Natural killer cell (primary cell): Measurements from ENCODE around the gene SMIM9. TPM values are rescaled to one million over a fixed set of nuclear protein-coding genes. Genes with fewer than 3 reads are reported as not detected.
"Not testable (repeated sequence)": the region's sequence is repeated elsewhere in the genome, so short reads cannot be mapped to it uniquely, and the experiment has no call there.

Source experiments
- ATAC-seq, 3 donors: fragments of 150-1000 bp in 2 of 3; fragments of 200-7000 bp in 1 of 3; cut with Tn5 transposase; 1 replicate in 1 of 3; 2 replicates in 2 of 3; pipeline ENCODE4 v1.10.0; 2021; ENCODE audit warnings: mild to moderate bottlenecking in 2 of 3, moderate library complexity in 2 of 3
- DNase-seq, 2 donors: peaks; one replicate each; pipeline versions ENCODE4 v3.0.0 to v3.0.0-alpha.2; 2013 to 2021; ENCODE audit warnings: mixed read lengths in 1 of 2
- H3K27ac ChIP-seq: one replicate; pipeline ENCODE4 v1.5.1; 2013; ENCODE audit warnings: mild to moderate bottlenecking, low read length
- H3K27me3 ChIP-seq: one replicate; pipeline ENCODE4 v1.6.1; 2013; ENCODE audit warnings: low read length; ENCODE audit not compliant: control insufficient read depth, insufficient read depth
- H3K36me3 ChIP-seq: one replicate; pipeline ENCODE4 v1.6.1; 2013; ENCODE audit warnings: low read length; ENCODE audit not compliant: control insufficient read depth, insufficient read depth
- H3K4me1 ChIP-seq: one replicate; pipeline ENCODE4 v1.6.1; 2013; ENCODE audit warnings: low read length; ENCODE audit not compliant: control insufficient read depth, insufficient read depth
- H3K4me3 ChIP-seq: one replicate; pipeline ENCODE4 v1.5.1; 2013; ENCODE audit warnings: low read length
- H3K9me3 ChIP-seq: one replicate; pipeline ENCODE4 v1.6.1; 2013; ENCODE audit warnings: low read length; ENCODE audit not compliant: control insufficient read depth, insufficient read depth
- H3K27ac Mint-ChIP-seq, 2 donors: one replicate each; pipeline ENCODE4 v1.8.0; 2022; ENCODE audit warnings: mild to moderate bottlenecking in 2 of 2, mixed read lengths in 2 of 2, moderate library complexity in 1 of 2
- H3K27me3 Mint-ChIP-seq, 2 donors: one replicate each; pipeline ENCODE4 v1.8.0; 2022; ENCODE audit warnings: low read depth in 2 of 2, mixed read lengths in 2 of 2
- H3K36me3 Mint-ChIP-seq: one replicate; pipeline ENCODE4 v1.8.0; 2022; ENCODE audit warnings: mixed read lengths
- H3K4me1 Mint-ChIP-seq, 2 donors: one replicate each; pipeline ENCODE4 v1.8.0; 2022; ENCODE audit warnings: mixed read lengths in 2 of 2
- H3K4me3 Mint-ChIP-seq: one replicate; pipeline ENCODE4 v1.8.0; 2022; ENCODE audit warnings: mild to moderate bottlenecking, moderate library complexity, mixed read lengths
- H3K9me3 Mint-ChIP-seq, 2 donors: one replicate each; pipeline ENCODE4 v1.8.0; 2022; ENCODE audit warnings: mixed read lengths in 2 of 2
- CTCF ChIP-seq: fragments of 200-600 bp; IDR thresholded peaks from one replicate; pipeline ENCODE4 v1.8.0; 2022; ENCODE audit warnings: antibody characterized with exemption
- WGBS: methylation state at CpG from one replicate; pipeline ENCODE4 v1.1.7; 2013; ENCODE audit warnings: missing lambda C conversion rate; ENCODE audit not compliant: insufficient coverage; 5-methylcytosine and 5-hydroxymethylcytosine counted together
- intact Hi-C: fragments of 100-400 bp; cut with micrococcal nuclease; formaldehyde crosslinking; loops from one replicate; pipeline ENCODE4 v1.14.2; 2022
- total RNA-seq, 4 donors: library from RNA; stranded (reverse); fragments of 120-200 nt in 1 of 4; gene quantifications; one replicate each; pipeline versions ENCODE4 v1.2.3 to v1.2.4, GENCODE V29; 2013 to 2022

SMIM9 gene
- total RNA-seq, result not detected
- total RNA-seq (2013), result not detected

GRCh38 chrX:154834562-154834961, at the start of gene SMIM9:
TSS of gene SMIM9 (minus strand) at chrX:154834662. CDS start at chrX:154830856, 3,806 bp downstream.
- TF ChIP-seq CTCF, result no peak
- H3K4me3 Mint-ChIP-seq, result no peak within 1 kb of the TSS
- peaks cover 0 to 4% of the 10 kb centered on the region in 2 donors for H3K4me1 Mint-ChIP-seq
- DNase-seq (no peak), ATAC-seq (no peak)
- no peaks in the 10 kb centered on the region for H3K9me3 ChIP-seq
- no peaks in the 10 kb centered on the region for H3K27me3 ChIP-seq
- H3K27ac ChIP-seq, result no peak within 1 kb of the TSS
- H3K27ac Mint-ChIP-seq, result no peak within 1 kb of the TSS
- H3K4me3 ChIP-seq, result no peak within 1 kb of the TSS
- no CpG with 5 or more reads among the region's 3 CpGs for WGBS
- no peaks in the 10 kb centered on the region for H3K4me1 ChIP-seq
- H3K9me3 Mint-ChIP-seq, result no peaks in the 10 kb centered on the region
- H3K36me3 Mint-ChIP-seq, result no peaks in the 10 kb centered on the region
- H3K27me3 Mint-ChIP-seq, result no peaks in the 10 kb centered on the region
- intact Hi-C loops, result no loop called here
- H3K36me3 ChIP-seq, result no peaks in the 10 kb centered on the region

GRCh38 chrX:154884069-154884468, 49.6 kb upstream of the SMIM9 start:
- WGBS, result no CpG with 5 or more reads among the region's 8 CpGs
- H3K27me3 Mint-ChIP-seq, intact Hi-C loops, H3K27ac Mint-ChIP-seq, H3K4me3 ChIP-seq, H3K27ac ChIP-seq, H3K4me1 Mint-ChIP-seq, H3K36me3 ChIP-seq, H3K9me3 Mint-ChIP-seq, H3K27me3 ChIP-seq, DNase-seq, H3K9me3 ChIP-seq, H3K4me1 ChIP-seq, H3K36me3 Mint-ChIP-seq, H3K4me3 Mint-ChIP-seq: not testable (repeated sequence)
- peak in 1 of 3 donors; percentile 47 for ATAC-seq

- intact Hi-C loops, result no loop called here
- DNase-seq (no peak), ATAC-seq (no peak)
- peaks cover 0 to 2% of the 10 kb centered on the region in 2 donors for H3K9me3 Mint-ChIP-seq
- TF ChIP-seq CTCF, result no peak
- no peaks in the 10 kb centered on the region for H3K9me3 ChIP-seq
- no peaks in the 10 kb centered on the region for H3K4me1 ChIP-seq
- no peaks in the 10 kb centered on the region for H3K36me3 Mint-ChIP-seq
- H3K27ac ChIP-seq, result no peak overlapping the region
- H3K27ac Mint-ChIP-seq, result no peak overlapping the region
- no peaks in the 10 kb centered on the region for H3K4me1 Mint-ChIP-seq
- WGBS, result 94% methylated on average over 2 of the region's 2 CpGs
- H3K4me3 ChIP-seq, result no peak overlapping the region
- no peaks in the 10 kb centered on the region for H3K36me3 ChIP-seq
- peaks cover 0 to 22% of the 10 kb centered on the region in 2 donors for H3K27me3 Mint-ChIP-seq
- H3K27me3 ChIP-seq, result no peaks in the 10 kb centered on the region
- no peak overlapping the region for H3K4me3 Mint-ChIP-seq
These were observed 38.9 kb upstream of the SMIM9 start for GRCh38 chrX:154873329-154873728.

- H3K4me3 Mint-ChIP-seq, H3K36me3 Mint-ChIP-seq, intact Hi-C loops, H3K27me3 ChIP-seq, H3K27ac Mint-ChIP-seq, ATAC-seq, H3K27ac ChIP-seq, DNase-seq, H3K4me1 Mint-ChIP-seq, H3K4me1 ChIP-seq, H3K36me3 ChIP-seq, H3K9me3 ChIP-seq, H3K9me3 Mint-ChIP-seq, H3K4me3 ChIP-seq: not testable (repeated sequence)
- peaks cover 0 to 31% of the 10 kb centered on the region in 2 donors for H3K27me3 Mint-ChIP-seq
These were observed 34.1 kb upstream of the SMIM9 start for GRCh38 chrX:154868522-154868921.

- no peak for TF ChIP-seq CTCF
- Mint-ChIP-seq H3K4me1 (no peaks in the 10 kb centered on the region), H3K27me3 (no peaks in the 10 kb centered on the region), H3K9me3 (no peaks in the 10 kb centered on the region), H3K36me3 (no peaks in the 10 kb centered on the region), H3K27ac (no peak overlapping the region), H3K4me3 (no peak overlapping the region)
- no peak for DNase-seq
- intact Hi-C loops, result no loop called here
- no peak overlapping the region for H3K27ac ChIP-seq
- H3K4me3 ChIP-seq, result no peak overlapping the region
- no peaks in the 10 kb centered on the region for H3K36me3 ChIP-seq
- no peak for ATAC-seq
- no peaks in the 10 kb centered on the region for H3K27me3 ChIP-seq
- H3K4me1 ChIP-seq, result no peaks in the 10 kb centered on the region
- no peaks in the 10 kb centered on the region for H3K9me3 ChIP-seq
These were observed 20.8 kb upstream of the SMIM9 start for GRCh38 chrX:154855256-154855655.
